IMR-90 (cell line): ENCODE results near the gene LRP1B. TPM values are rescaled to one million over a fixed set of nuclear protein-coding genes. Genes with fewer than 3 reads are reported as not detected.

Experiments
- ATAC-seq: fragments of 200-7000 bp; cut with Tn5 transposase; 2 replicates; pipeline ENCODE4 v1.9.1; 2020; ENCODE audit warnings: low read depth, mild to moderate bottlenecking, moderate library complexity
- BruUV-seq: library from RNA; stranded (reverse); fragments of 400-500 nt; replicated peaks from 2 replicates; lab custom pipeline; 2021; lab: Mats Ljungman, UMichigan
- CTCF ChIA-PET: fragments of 300-600 bp; formaldehyde crosslinking; extraction: SDS; loops from one replicate; lab custom pipeline; 2021; ENCODE audit warnings: antibody characterized with exemption; lab: Yijun Ruan, JAX
- POLR2A ChIA-PET: fragments of 300-600 bp; sonication (Branson Sonifier 250); formaldehyde crosslinking; loops from one replicate; lab custom pipeline; 2022; ENCODE audit warnings: antibody characterized with exemption; ENCODE audit not compliant: unreplicated experiment; lab: Charles Lee
- DNase-seq: peaks from one replicate; pipeline ENCODE4 v3.0.0; 2013
- H2AFZ ChIP-seq: replicated peaks from 2 replicates; pipeline ENCODE3; 2013; ENCODE audit warnings: low read length, mild to moderate bottlenecking; ENCODE audit not compliant: poor library complexity
- H2AK5ac ChIP-seq: 2 replicates; pipeline ENCODE4 v1.6.1; 2013; ENCODE audit warnings: low read depth, low read length, inconsistent platforms
- H2AK9ac ChIP-seq: replicated peaks from 2 replicates; pipeline ENCODE3; 2013; ENCODE audit warnings: mild to moderate bottlenecking, low read depth, low read length, moderate library complexity; ENCODE audit not compliant: poor library complexity
- H2BK120ac ChIP-seq: 2 replicates; pipeline ENCODE4 v1.6.1; 2013; ENCODE audit warnings: low read depth, low read length, inconsistent platforms
- H2BK15ac ChIP-seq: 3 replicates; pipeline ENCODE4 v1.6.1; 2013; ENCODE audit warnings: low read depth, low read length, inconsistent platforms
- H2BK20ac ChIP-seq: 2 replicates; pipeline ENCODE4 v1.6.1; 2013; ENCODE audit warnings: low read depth, mild to moderate bottlenecking, inconsistent platforms, low read length, moderate library complexity
- H2BK5ac ChIP-seq: 2 replicates; pipeline ENCODE4 v1.6.1; 2013; ENCODE audit warnings: mild to moderate bottlenecking, low read depth, low read length, inconsistent platforms; ENCODE audit not compliant: poor library complexity, severe bottlenecking
- H3K14ac ChIP-seq: replicated peaks from 2 replicates; pipeline ENCODE4 v1.6.1; 2013; ENCODE audit warnings: low read depth, low read length, inconsistent platforms
- H3K18ac ChIP-seq: 2 replicates; pipeline ENCODE4 v1.6.1; 2013; ENCODE audit warnings: low read depth, low read length, control low read depth
- H3K23ac ChIP-seq: 2 replicates; pipeline ENCODE4 v1.6.1; 2013; ENCODE audit warnings: low read depth, low read length, inconsistent platforms
- H3K27ac ChIP-seq: 2 replicates; pipeline ENCODE4 v1.5.1; 2013; ENCODE audit warnings: mild to moderate bottlenecking, control low read depth, low read length; ENCODE audit not compliant: insufficient read depth
- H3K27me3 ChIP-seq: 2 replicates; pipeline ENCODE4 v1.6.1; 2013; ENCODE audit warnings: low read length; ENCODE audit not compliant: control insufficient read depth, insufficient read depth
- H3K36me3 ChIP-seq: 2 replicates; pipeline ENCODE4 v1.6.1; 2013; ENCODE audit warnings: low read length, mixed read lengths; ENCODE audit not compliant: control insufficient read depth, insufficient read depth
- H3K4ac ChIP-seq: 2 replicates; pipeline ENCODE4 v1.6.1; 2013; ENCODE audit warnings: low read depth, low read length, inconsistent platforms
- H3K4me1 ChIP-seq: 2 replicates; pipeline ENCODE4 v1.6.1; 2013; ENCODE audit warnings: low read length, mixed read lengths; ENCODE audit not compliant: control insufficient read depth, insufficient read depth
- H3K4me2 ChIP-seq: 2 replicates; pipeline ENCODE4 v1.6.1; 2013; ENCODE audit warnings: low read depth, mild to moderate bottlenecking, control low read depth, low read length, moderate library complexity
- H3K4me3 ChIP-seq: 2 replicates; pipeline ENCODE4 v1.5.1; 2013; ENCODE audit warnings: low read depth, mild to moderate bottlenecking, control low read depth, low read length, moderate library complexity; ENCODE audit not compliant: insufficient read depth
- H3K56ac ChIP-seq: 2 replicates; pipeline ENCODE4 v1.6.1; 2013; ENCODE audit warnings: low read length, inconsistent platforms; ENCODE audit not compliant: insufficient read depth; ENCODE audit errors: extremely low read depth
- H3K79me1 ChIP-seq, 2 experiments: 2 replicates each; pipeline ENCODE4 v1.6.1; 2013; ENCODE audit warnings: low read length in 2 of 2, inconsistent platforms in 1 of 2, low read depth in 1 of 2
- H3K9ac ChIP-seq: 2 replicates; pipeline ENCODE4 v1.6.1; 2013; ENCODE audit warnings: low read depth, low read length, control low read depth
- H3K9me1 ChIP-seq: 2 replicates; pipeline ENCODE4 v1.6.1; 2013; ENCODE audit warnings: low read length, inconsistent platforms; ENCODE audit not compliant: insufficient read depth
- H3K9me3 ChIP-seq: 2 replicates; pipeline ENCODE4 v1.6.1; 2013; ENCODE audit warnings: low read length; ENCODE audit not compliant: control insufficient read depth, insufficient read depth
- H4K20me1 ChIP-seq: 2 replicates; pipeline ENCODE4 v1.6.1; 2013; ENCODE audit warnings: low read length, inconsistent platforms; ENCODE audit not compliant: insufficient read depth
- H4K5ac ChIP-seq: 2 replicates; pipeline ENCODE4 v1.6.1; 2013; ENCODE audit warnings: mild to moderate bottlenecking, low read depth, low read length, control low read depth
- H4K8ac ChIP-seq, 2 experiments: 2 replicates each; pipeline ENCODE4 v1.6.1; 2013; ENCODE audit warnings: low read depth in 2 of 2, low read length in 2 of 2, control low read depth in 1 of 2, inconsistent platforms in 1 of 2
- H4K91ac ChIP-seq: 2 replicates; pipeline ENCODE4 v1.6.1; 2013; ENCODE audit warnings: low read depth, low read length, inconsistent platforms; ENCODE audit not compliant: insufficient read depth
- FOS ChIP-seq: fragments of 150-350 bp; IDR thresholded peaks from 2 replicates; pipeline ENCODE4 v1.6.1; 2016; ENCODE audit warnings: low read depth, low read length
- MAFK ChIP-seq: IDR thresholded peaks from 2 replicates; pipeline ENCODE4 v1.6.1; 2012; ENCODE audit warnings: low read depth, low read length, improper control_type of control experiment
- MXI1 ChIP-seq: IDR thresholded peaks from 2 replicates; pipeline ENCODE4 v1.6.1; 2012; ENCODE audit warnings: low read depth, mild to moderate bottlenecking, low read length, moderate library complexity, borderline replicate concordance
- POLR2A ChIP-seq: IDR thresholded peaks from 2 replicates; pipeline ENCODE4 v1.6.1; 2012; ENCODE audit warnings: mild to moderate bottlenecking, low read depth, low read length
- RAD21 ChIP-seq: IDR thresholded peaks from 2 replicates; pipeline ENCODE4 v1.6.1; 2012; ENCODE audit warnings: low read length, improper control_type of control experiment
- RCOR1 ChIP-seq: IDR thresholded peaks from 2 replicates; pipeline ENCODE4 v1.6.1; 2012; ENCODE audit warnings: mild to moderate bottlenecking, low read length, improper control_type of control experiment; ENCODE audit not compliant: insufficient replicate concordance
- RFX5 ChIP-seq: IDR thresholded peaks from 2 replicates; pipeline ENCODE4 v1.8.0; 2012; ENCODE audit warnings: low read depth, mild to moderate bottlenecking, low read length, moderate library complexity
- dilution Hi-C: fragments of 300-500 bp; cut with HindIII; formaldehyde crosslinking; loops from one replicate; pipeline ENCODE4 v1.14.3; 2018; ENCODE audit warnings: low sequenced_read_pairs; ENCODE audit not compliant: unreplicated experiment
- in situ Hi-C: fragments of 300-500 bp; cut with MboI; formaldehyde crosslinking; loops from 3 replicates; pipeline ENCODE4 v1.14.3; 2019; ENCODE audit warnings: low sequenced_read_pairs, inconsistent platforms, mixed read lengths
- intact Hi-C: fragments of 100-400 bp; cut with micrococcal nuclease; formaldehyde crosslinking; loops from 2 replicates; pipeline ENCODE4 v1.10.0; 2022
- polyA plus RNA-seq, 3 experiments: library from polyadenylated mRNA; depleted of rRNA; stranded (reverse); fragments of >200 nt; gene quantifications; 2 replicates each; pipeline ENCODE4 v1.2.3, GENCODE V29; 2012; ENCODE audit warnings: low replicate concordance in 1 of 3
- total RNA-seq: library from RNA; depleted of rRNA; stranded (reverse); fragments of >200 nt; gene quantifications from 2 replicates; pipeline ENCODE4 v1.2.3, GENCODE V29; 2012
- TF ChIP-seq, protein P1 (sequence below): fragments of 150-350 bp; IDR thresholded peaks from 2 replicates; pipeline ENCODE4 v1.6.1; 2016; ENCODE audit warnings: low read depth, mild to moderate bottlenecking, low read length, moderate library complexity, borderline replicate concordance
- TF ChIP-seq, protein P2 (sequence below): fragments of 150-350 bp; IDR thresholded peaks from 2 replicates; pipeline ENCODE4 v1.6.1; 2017; ENCODE audit warnings: mild to moderate bottlenecking, antibody characterized with exemption, low read length, low read depth

Gene LRP1B
- total and polyA plus RNA-seq, 2 of the 4 experiments (the other 2 are of a cell fraction), result under 0.01 to 0.02 TPM

- BruUV-seq, result no TSS peak
- H2BK120ac ChIP-seq, result no peak overlapping the region
- H4K91ac ChIP-seq, result no peak overlapping the region
- H3K4me3 ChIP-seq, result no peak overlapping the region
- dilution Hi-C loops, result no loop called here
- H2BK15ac ChIP-seq, result no peak overlapping the region
- CTCF ChIA-PET, result interaction anchor here (0.6 to 0.7 kb wide), 2 partner anchors 501 to 1023 kb away, joined by 3 read pairs; no protein-coding TSS in a partner anchor
- no peak overlapping the region; the same call in 1 of the 2 replicates for H3K14ac ChIP-seq
- no peaks in the 10 kb centered on the region for H3K9me3 ChIP-seq
- no peak overlapping the region for H2AK9ac ChIP-seq
- H2AFZ ChIP-seq, result no peak overlapping the region
- H3K4me1 ChIP-seq, result no peaks in the 10 kb centered on the region
- intact Hi-C loops, result no loop called here
- H2BK5ac ChIP-seq, result no peak overlapping the region
- no peak overlapping the region for H4K5ac ChIP-seq
- no peak overlapping the region for H3K56ac ChIP-seq
- in situ Hi-C loops, result no loop called here
- no peak overlapping the region for H3K27ac ChIP-seq
- no peak overlapping the region for H3K23ac ChIP-seq
- no peak overlapping the region for H2BK20ac ChIP-seq
- no peaks in the 10 kb centered on the region for H3K27me3 ChIP-seq
- H3K79me1 ChIP-seq, result no peaks in the 10 kb centered on the region
- POLR2A ChIA-PET, result no interaction called here
- no peak overlapping the region for H3K4ac ChIP-seq
- H3K18ac ChIP-seq, result no peak overlapping the region
- no peaks in the 10 kb centered on the region for H3K9me1 ChIP-seq
- TF ChIP-seq RFX5, result no peak
- TF ChIP-seq RAD21, result no peak
- no peak for TF ChIP-seq POLR2A
- no peak for TF ChIP-seq RCOR1
- TF ChIP-seq, protein P1, sequence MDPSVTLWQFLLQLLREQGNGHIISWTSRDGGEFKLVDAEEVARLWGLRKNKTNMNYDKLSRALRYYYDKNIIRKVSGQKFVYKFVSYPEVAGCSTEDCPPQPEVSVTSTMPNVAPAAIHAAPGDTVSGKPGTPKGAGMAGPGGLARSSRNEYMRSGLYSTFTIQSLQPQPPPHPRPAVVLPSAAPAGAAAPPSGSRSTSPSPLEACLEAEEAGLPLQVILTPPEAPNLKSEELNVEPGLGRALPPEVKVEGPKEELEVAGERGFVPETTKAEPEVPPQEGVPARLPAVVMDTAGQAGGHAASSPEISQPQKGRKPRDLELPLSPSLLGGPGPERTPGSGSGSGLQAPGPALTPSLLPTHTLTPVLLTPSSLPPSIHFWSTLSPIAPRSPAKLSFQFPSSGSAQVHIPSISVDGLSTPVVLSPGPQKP, result no peak
- TF ChIP-seq, protein P2, sequence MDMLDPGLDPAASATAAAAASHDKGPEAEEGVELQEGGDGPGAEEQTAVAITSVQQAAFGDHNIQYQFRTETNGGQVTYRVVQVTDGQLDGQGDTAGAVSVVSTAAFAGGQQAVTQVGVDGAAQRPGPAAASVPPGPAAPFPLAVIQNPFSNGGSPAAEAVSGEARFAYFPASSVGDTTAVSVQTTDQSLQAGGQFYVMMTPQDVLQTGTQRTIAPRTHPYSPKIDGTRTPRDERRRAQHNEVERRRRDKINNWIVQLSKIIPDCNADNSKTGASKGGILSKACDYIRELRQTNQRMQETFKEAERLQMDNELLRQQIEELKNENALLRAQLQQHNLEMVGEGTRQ, result no peak
- TF ChIP-seq MXI1, result no peak
- no peak for TF ChIP-seq MAFK
- TF ChIP-seq FOS, result no peak
- no peak overlapping the region for H2AK5ac ChIP-seq
- H4K20me1 ChIP-seq, result no peaks in the 10 kb centered on the region
- H3K4me2 ChIP-seq, result no peak overlapping the region
- DNase-seq, result no peak
- no peak overlapping the region for H3K9ac ChIP-seq
- no peaks in the 10 kb centered on the region for H3K36me3 ChIP-seq
- no peak for ATAC-seq
- no peak overlapping the region for H4K8ac ChIP-seq
Measured at GRCh38 chr2:141105763-141106162, 1025.1 kb downstream of the LRP1B start.
